Measurements from ENCODE around the gene CACNA2D4.

The CACNA2D4 gene

DNA sequence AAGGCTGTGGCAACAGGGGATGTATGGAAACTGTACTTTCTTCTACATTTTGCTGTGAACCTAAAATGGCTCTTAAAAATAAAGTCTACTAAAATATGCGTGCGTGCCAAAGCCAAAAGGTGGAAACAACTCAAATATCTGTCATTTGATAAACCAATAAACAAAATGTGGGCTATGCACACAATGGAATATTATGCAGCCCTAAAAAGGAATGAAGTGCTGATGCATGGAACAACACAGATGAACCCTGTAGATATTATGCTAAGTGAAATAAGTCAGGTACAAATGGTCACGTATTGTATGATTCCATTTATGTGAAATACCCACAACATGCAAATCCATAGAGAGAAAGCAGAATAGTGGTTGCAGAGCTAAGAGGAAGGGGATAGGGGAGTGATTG is 8.0 kb downstream of the CACNA2D4 start:
- no peaks in the 10 kb centered on the region for H3K79me2 ChIP-seq (ENCODE audit: low read length)
- H2AFZ ChIP-seq (ENCODE audit: low read length) = no peak overlapping the region
- no peak overlapping the region for H3K4me3 ChIP-seq (ENCODE audit: low read length)
- no peaks in the 10 kb centered on the region for H3K9me3 ChIP-seq (replicated peaks; ENCODE audit: insufficient read depth, low read length)
- TF ChIP-seq EZH2phosphoT487 (IDR thresholded peaks at IDR 0.05; ENCODE audit: low read length) (no peak), CTCF (IDR thresholded peaks at IDR 0.05; ENCODE audit: low read length) (no peak), EZH2 (optimal IDR thresholded peaks at IDR 0.05; ENCODE audit: low read depth, low read length) (no peak)
- no peak overlapping the region for H3K27ac ChIP-seq (ENCODE audit: low read length)
- no peaks in the 10 kb centered on the region for H3K36me3 ChIP-seq (replicated peaks; ENCODE audit: insufficient read depth, low read length)
- H3K9me2 ChIP-seq (replicated peaks; ENCODE audit: insufficient read depth, low read length) = no peaks in the 10 kb centered on the region
- no peaks in the 10 kb centered on the region for H3F3A ChIP-seq (ENCODE audit: insufficient read depth, low read length)
- H4K20me1 ChIP-seq (ENCODE audit: insufficient read depth, low read length) = no peaks in the 10 kb centered on the region
- H3K4me2 ChIP-seq (ENCODE audit: low read depth, low read length) = no peak overlapping the region
- no peak for DNase-seq
- H3K4me1 ChIP-seq (ENCODE audit: low read length) = no peaks in the 10 kb centered on the region
- no peaks in the 10 kb centered on the region; the same call in 1 of the 2 replicates for H3K27me3 ChIP-seq (replicated peaks; ENCODE audit: insufficient read depth, low read length)
- H3K9ac ChIP-seq (ENCODE audit: low read length) = no peak overlapping the region

- Histone ChIP-seq H3K9me2 (replicated peaks; ENCODE audit: insufficient read depth, low read length) (no peaks in the 10 kb centered on the region), H2AFZ (ENCODE audit: low read length) (no peak overlapping the region), H3F3A (ENCODE audit: insufficient read depth, low read length) (no peaks in the 10 kb centered on the region), H3K27me3 (replicated peaks; ENCODE audit: insufficient read depth, low read length) (no peaks in the 10 kb centered on the region; the same call in 1 of the 2 replicates), H3K79me2 (ENCODE audit: low read length) (no peaks in the 10 kb centered on the region), H3K9me3 (replicated peaks; ENCODE audit: insufficient read depth, low read length) (no peaks in the 10 kb centered on the region), H3K27ac (ENCODE audit: low read length) (no peak overlapping the region), H3K9ac (ENCODE audit: low read length) (no peak overlapping the region), H3K4me3 (ENCODE audit: low read length) (no peak overlapping the region), H3K4me2 (ENCODE audit: low read depth, low read length) (no peak overlapping the region), H3K36me3 (replicated peaks; ENCODE audit: insufficient read depth, low read length) (no peaks in the 10 kb centered on the region), H3K4me1 (ENCODE audit: low read length) (no peaks in the 10 kb centered on the region), H4K20me1 (ENCODE audit: insufficient read depth, low read length) (no peaks in the 10 kb centered on the region)
- no peak for DNase-seq
- TF ChIP-seq EZH2phosphoT487 (IDR thresholded peaks at IDR 0.05; ENCODE audit: low read length) (no peak), EZH2 (optimal IDR thresholded peaks at IDR 0.05; ENCODE audit: low read depth, low read length) (no peak), CTCF (IDR thresholded peaks at IDR 0.05; ENCODE audit: low read length) (no peak)
These were observed 9.7 kb downstream of the CACNA2D4 start for GRCh38 chr12:1908758-1909157.

DNA sequence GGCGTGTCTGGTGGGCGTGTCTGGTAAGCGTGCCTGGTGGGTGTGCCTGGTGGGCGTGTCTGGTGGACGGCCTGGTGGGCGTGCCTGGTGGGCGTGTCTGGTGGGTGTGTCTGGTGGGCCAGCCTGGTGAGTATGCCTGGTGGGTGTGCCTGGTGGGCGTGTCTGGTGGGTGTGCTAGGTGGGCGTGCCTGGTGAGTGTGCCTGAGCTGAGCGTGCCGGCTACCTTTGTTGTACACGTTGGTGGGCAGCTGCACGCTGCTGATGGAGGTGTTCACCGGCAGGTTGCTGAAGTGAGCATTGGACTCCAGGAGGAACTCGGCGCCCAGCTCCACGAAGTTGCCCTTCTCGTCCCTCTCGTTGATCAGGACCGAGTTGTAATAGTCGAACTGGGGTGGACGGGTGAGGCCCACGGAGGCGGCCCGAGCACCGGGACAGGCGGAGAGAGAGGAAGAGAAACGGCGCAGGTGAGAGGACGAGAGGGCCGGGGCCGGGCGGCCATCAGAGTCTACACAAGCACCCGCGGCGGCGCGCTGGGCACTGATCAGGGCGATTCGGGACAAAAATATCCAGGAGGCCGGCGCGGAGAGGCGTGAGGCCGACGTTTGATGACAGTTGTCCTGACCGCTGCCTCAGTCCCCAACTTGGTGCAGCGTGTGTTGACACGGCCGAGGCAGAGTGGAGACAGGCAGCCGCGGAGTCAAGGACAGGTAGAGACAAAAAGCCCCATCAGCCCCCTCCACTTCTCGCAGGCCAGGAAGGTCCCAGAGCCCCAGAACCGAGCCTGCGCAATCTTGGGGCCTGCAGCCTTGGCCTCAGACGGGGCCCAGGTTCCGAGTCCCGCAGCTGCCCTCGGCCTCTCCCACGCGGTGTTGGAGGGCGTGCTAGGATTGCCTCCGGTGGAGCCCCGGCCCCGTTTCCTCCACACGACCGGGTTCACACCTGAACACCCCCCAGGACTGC is 10.5 kb downstream of the CACNA2D4 start:
- H3K4me2 ChIP-seq (ENCODE audit: low read depth, low read length) = no peak overlapping the region
- no peaks in the 10 kb centered on the region for H3K9me3 ChIP-seq (replicated peaks; ENCODE audit: insufficient read depth, low read length)
- no peak overlapping the region for H2AFZ ChIP-seq (ENCODE audit: low read length)
- no peaks in the 10 kb centered on the region for H3K36me3 ChIP-seq (replicated peaks; ENCODE audit: insufficient read depth, low read length)
- no peak overlapping the region for H3K9ac ChIP-seq (ENCODE audit: low read length)
- H4K20me1 ChIP-seq (ENCODE audit: insufficient read depth, low read length) = no peaks in the 10 kb centered on the region
- DNase-seq = no peak
- no peaks in the 10 kb centered on the region for H3K9me2 ChIP-seq (replicated peaks; ENCODE audit: insufficient read depth, low read length)
- no peaks in the 10 kb centered on the region; the same call in 1 of the 2 replicates for H3K27me3 ChIP-seq (replicated peaks; ENCODE audit: insufficient read depth, low read length)
- no peaks in the 10 kb centered on the region for H3F3A ChIP-seq (ENCODE audit: insufficient read depth, low read length)
- no peaks in the 10 kb centered on the region for H3K79me2 ChIP-seq (ENCODE audit: low read length)
- no peak overlapping the region for H3K27ac ChIP-seq (ENCODE audit: low read length)
- H3K4me3 ChIP-seq (ENCODE audit: low read length) = no peak overlapping the region
- TF ChIP-seq CTCF (IDR thresholded peaks at IDR 0.05; ENCODE audit: low read length) (no peak), EZH2 (optimal IDR thresholded peaks at IDR 0.05; ENCODE audit: low read depth, low read length) (no peak), EZH2phosphoT487 (IDR thresholded peaks at IDR 0.05; ENCODE audit: low read length) (no peak)
- H3K4me1 ChIP-seq (ENCODE audit: low read length) = no peaks in the 10 kb centered on the region
